GM21526 (cell line): ENCODE data around the gene PIN4.
"Not testable (repeated sequence)": the region's sequence is repeated elsewhere in the genome, so short reads cannot be mapped to it uniquely, and the experiment has no call there.

Source experiments
- ATAC-seq: cut with Tn5 transposase; IDR thresholded peaks from one replicate; pipeline ENCODE4 v1.9.1; 2021; ENCODE audit warnings: moderate library complexity; ENCODE audit not compliant: unreplicated experiment, low FRiP score

The PIN4 gene

GRCh38 chrX:72201836-72202536 is 20.4 kb downstream of the PIN4 start:
- no peak for ATAC-seq

DNA sequence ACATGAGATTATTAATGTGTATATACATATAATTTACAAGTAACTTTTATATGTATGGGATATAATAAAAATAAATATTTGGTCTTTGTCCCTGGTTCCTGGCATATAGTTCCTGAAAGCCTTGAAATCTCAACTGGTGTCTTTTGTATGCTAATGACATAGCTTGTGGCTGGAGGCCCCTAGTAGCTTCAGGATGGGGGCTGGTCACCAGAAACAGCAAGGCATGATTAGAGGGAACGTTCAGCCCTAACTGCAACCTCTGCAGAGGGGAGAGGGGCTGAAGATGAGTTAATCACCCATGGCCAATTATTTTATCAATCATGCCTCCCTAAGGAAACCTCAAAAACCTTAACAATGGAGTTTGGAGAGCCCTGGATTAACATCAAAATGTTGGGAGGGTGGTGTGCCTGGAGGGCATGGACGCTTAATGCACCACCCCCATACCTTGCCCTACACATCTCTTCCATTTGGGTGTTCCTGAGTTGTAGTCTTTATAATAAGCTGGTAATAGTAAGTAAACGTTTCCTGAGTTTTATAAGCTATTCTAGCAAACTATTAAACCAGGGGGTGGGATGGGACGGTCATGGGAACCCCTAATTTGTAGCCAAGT is 21.3 kb downstream of the PIN4 start:
- no peak for ATAC-seq

GRCh38 chrX:72203421-72203820 is 21.9 kb downstream of the PIN4 start:
- no peak for ATAC-seq

DNA sequence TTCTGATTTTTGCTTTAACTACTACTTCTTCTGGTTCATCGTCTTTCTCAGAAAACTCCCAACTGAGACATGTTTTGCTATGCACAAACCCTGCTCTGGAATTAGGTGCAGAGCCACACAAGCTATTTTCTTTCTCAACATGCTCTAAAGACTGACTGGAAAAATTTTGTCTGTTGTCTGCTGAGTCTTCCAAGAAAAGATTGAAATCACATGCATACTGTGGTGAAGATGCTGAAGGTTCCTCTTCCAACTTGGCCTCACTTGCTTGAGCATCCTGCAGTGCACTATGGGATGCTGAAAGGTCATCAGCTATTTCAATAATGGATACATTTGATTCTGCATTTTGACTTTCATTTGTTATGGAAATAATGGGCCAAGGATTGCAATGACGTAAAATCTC is 24.1 kb downstream of the PIN4 start:
- no peak for ATAC-seq

DNA sequence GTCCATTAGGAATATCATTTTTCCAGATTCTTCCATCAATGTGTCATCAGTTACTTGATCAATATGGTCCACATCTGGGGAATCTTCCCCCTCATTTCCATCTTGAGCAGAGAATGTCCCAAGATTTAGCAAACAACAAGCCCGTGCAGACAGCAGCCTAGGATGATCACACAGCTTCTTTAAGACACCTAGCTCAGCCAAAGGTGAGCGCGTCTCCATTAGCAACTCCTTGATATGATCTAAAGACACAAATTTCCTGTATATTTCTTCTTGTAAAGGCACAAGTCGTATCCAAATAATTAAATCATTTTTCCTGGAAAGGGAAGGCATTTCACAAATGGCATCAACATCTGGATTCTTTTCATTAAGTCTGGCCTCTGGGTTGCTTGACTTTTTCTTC is 25.8 kb downstream of the PIN4 start:
- no peak for ATAC-seq

DNA sequence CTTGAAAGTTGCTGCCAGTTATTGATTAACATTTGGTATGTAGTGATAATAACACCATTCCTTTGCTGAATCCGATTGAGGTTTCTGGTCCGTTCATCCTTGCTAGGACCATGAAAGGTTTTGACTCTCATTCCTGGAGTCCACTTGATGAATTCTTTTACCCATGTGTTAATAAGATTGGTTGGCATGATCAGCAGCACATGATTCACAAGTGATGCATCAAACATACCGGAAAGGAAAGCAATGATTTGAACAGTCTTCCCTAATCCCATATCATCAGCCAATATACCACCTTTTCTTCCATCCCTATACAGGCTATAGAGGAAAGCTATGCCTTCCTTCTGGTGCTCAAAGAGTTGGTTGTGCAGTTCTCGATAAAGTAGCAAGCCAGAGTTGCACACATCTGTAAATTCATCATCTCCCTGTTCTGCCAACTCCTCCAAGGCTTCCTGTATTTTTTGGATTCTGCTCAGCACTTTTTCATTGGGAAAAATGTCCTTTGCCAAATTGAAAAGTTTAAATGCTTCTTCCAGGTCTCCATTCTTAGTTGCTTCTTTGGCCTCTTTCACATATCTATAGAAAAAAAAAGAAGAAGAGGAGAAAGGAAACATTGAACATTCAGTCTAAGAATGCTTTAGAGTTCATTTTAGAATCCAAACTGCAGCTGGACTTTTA is 26.7 kb downstream of the PIN4 start:
- ATAC-seq, result no peak

DNA sequence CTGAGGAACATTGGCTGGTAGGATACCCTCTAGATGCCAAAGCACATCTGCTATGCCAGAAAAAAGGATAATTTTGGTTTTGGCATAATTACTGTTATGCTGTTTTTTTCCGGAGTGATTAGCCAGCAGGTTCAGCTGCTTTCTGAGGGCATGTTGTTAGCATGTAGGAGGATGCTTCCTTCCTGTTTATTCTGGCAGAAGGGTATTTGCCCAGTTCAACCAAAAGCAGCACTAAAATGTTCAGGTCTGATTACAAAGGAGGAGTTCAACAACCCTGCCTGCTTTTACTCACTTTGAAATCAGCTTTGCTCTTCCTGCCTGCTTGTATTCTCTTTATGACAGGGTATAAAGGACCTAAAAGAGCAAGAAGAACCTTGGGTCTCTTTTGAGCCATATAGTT is 35.4 kb downstream of the PIN4 start:
- no peak for ATAC-seq

GRCh38 chrX:72220375-72220774 is 38.8 kb downstream of the PIN4 start:
- not testable (repeated sequence) for ATAC-seq

DNA sequence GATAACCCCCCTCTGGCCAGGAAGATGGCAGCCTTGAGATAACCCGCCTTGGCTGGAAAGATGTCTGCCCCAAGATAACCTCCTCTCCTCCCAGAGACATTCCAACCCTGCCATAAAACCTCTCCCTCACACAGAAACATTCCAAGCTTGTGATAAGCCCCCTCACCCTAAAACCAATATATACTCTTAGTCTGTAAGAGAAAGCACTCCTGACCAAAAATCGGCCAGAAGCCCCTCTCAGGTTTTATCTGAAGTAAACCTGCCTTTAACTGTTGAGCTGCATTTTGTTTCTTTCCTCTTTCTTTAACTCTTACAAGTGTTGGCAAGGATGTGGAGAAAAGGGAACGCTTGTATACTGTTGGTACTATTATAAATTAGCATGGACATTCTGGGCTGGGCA is 48.7 kb downstream of the PIN4 start:
- no peak for ATAC-seq

DNA sequence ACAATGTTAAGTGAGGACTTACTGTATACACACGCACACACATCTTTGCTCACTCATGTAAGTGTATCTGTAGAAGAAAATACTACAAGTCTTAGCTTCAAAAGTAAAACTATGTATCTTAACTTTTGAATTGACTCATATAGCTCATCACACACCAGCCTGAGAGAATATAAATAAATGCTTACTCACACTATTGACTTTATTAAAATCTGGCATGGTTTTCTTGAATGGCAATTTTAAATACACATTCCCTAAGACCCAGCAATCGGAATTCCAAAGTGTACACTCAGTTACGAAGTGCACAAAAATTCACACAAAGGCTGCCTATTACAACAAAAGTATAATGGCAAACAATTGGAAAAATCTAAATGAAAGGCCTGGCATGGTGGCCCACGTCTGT is 55.3 kb downstream of the PIN4 start:
- ATAC-seq, result no peak

DNA sequence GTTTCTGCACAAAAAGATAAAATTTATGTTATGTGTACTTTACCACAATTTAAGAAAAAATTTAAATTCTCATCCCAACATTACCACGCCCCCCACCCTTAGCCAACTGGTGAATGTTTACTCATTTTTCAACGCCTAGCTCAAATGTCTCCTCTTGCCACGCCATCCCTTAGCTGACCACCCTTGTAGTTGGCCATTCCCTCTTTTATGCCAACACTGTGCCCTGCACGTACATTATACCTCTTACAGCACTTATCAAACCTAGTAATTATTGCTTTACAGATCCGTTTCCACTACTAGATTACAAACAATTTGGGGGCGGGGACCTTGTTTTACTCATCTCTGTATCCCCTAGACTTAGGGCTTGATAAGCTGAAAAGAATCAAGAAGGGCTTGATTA is 56.6 kb downstream of the PIN4 start:
- ATAC-seq, result no peak

- peak; percentile 91 for ATAC-seq
These were observed 57.3 kb downstream of the PIN4 start, which contains the start of gene ERCC6L for GRCh38 chrX:72238721-72239475. Gene ERCC6L, minus strand, starts transcription at chrX:72239027. Its CDS starts 116 bp downstream, at chrX:72238911.

DNA sequence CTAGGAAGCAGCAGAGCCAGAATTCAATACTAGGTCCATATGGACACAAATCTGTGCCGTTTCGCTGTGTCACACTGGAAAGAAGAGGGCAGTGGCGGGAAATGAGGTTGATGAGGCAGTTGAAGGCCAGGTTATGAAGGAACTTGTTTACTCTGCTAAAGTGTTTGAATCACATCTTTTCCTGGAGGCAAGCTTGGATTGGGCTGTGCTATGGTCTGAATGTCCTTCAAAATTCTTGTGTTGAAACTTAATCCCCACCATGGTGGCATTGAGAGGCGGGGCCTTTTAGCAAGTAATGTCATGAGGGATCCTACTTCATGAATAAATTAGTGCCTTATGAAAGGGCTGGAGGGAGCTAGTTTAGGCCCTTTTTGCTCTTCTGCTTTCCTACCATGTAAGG is 59.4 kb downstream of the PIN4 start:
- ATAC-seq, result no peak

- no peak for ATAC-seq
These were observed 61.9 kb downstream of the PIN4 start for GRCh38 chrX:72243472-72243871.

DNA sequence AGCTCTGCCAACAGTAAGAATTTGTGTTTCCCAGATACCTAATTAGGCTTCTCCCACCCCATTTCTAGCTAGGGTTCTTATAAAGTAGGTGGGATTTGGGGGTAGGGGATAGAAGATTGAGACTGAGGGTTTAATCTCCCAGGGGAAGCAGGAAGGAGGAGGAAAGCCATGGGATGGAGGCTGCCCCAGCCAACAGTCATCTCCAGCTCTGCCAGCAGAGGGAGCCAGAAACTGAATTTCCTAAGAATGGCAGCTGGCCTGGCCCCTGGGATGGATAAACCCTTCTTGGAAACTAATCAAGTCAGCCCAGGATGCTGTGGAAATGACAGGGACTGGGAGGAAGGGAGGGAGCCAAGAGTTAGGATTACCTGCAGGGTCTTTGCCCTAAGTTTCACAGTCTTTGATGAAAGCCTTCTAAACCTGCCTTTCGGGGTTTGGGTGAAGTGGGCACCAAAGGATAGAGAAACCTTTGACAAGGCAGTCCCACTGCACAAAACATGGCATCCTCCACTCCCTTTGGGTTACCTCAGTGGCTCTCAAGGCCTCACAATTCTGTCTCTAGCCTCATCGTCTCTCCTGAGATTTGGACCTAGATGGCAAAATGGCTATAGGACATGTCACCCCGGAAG is 64.0 kb downstream of the PIN4 start:
- ATAC-seq, result no peak

DNA sequence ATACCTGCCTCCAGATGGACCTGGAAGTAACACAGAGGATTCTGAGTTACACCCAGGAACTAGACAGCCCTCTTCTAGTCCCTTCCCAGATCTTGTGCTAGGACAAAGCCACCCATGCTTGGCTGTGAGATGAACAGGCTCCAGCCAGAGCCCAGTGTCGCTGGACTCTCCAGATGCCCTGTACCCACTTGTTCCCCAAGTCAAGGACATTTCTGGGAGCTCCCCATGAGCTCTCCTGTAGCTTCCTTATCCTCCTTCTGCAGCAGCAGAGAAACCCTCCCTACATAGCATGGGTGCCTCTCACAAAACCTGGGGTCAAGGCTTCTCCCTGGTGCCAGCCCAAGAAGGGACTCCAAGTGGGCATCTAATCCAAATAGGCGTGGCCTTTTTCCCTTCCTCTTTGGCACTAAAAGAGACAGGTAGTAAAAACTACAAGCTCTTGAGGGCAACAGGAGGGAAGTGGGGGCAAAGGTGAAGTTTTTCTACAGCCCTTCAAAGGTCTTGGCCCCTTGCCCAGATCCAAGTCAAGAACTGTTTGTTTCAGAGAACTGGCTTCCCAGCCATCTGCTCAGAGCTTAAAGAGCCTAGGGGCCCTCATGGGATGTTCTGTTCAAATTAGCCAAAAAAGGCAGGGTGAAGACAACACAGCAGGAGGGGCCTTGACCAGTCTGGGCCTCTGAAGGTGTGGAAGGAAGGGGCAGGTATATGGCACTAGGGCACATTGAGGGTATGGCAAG is 65.8 kb downstream of the PIN4 start:
- ATAC-seq, result no peak
